H1 (cell line): ENCODE data around the gene KLF16. TPM values are rescaled to one million over a fixed set of nuclear protein-coding genes. Genes with fewer than 3 reads are reported as not detected.

ENCODE experiments used
- CTCF ChIA-PET: fragments of 300-600 bp; sonication (Branson Sonifier 250); formaldehyde crosslinking; loops from one replicate; lab custom pipeline; 2021; ENCODE audit not compliant: partially characterized antibody; lab: Charles Lee
- POLR2A ChIA-PET: fragments of 300-600 bp; sonication (Branson Sonifier 250); formaldehyde crosslinking; loops from one replicate; lab custom pipeline; 2021; ENCODE audit warnings: inconsistent platforms; ENCODE audit not compliant: partially characterized antibody; lab: Charles Lee
- DNase-seq, 2 experiments: peaks; one replicate each; pipeline versions ENCODE4 v3.0.0 to v3.0.0-alpha.2; 2010 to 2022; ENCODE audit warnings: low spot score in 2 of 2, low read depth in 1 of 2, mixed read lengths in 1 of 2
- FAIRE-seq: peaks from 2 replicates; lab custom pipeline; 2011; peaks lifted over from hg19 to GRCh38; lab: Jason Lieb, UNC
- H2AFZ ChIP-seq: 2 replicates; pipeline ENCODE4 v1.8.1; 2012; ENCODE audit warnings: low read length, inconsistent platforms
- H2AK5ac ChIP-seq: 2 replicates; pipeline ENCODE4 v1.6.1; 2013; ENCODE audit warnings: low read depth, low read length
- H2BK120ac ChIP-seq: replicated peaks from 2 replicates; pipeline ENCODE3; 2013; ENCODE audit warnings: low read depth, low read length, inconsistent platforms
- H2BK12ac ChIP-seq: 2 replicates; pipeline ENCODE4 v1.6.1; 2013; ENCODE audit warnings: low read depth, low read length
- H2BK15ac ChIP-seq: 2 replicates; pipeline ENCODE4 v1.6.1; 2013; ENCODE audit warnings: low read length
- H2BK20ac ChIP-seq: 2 replicates; pipeline ENCODE4 v1.6.1; 2013; ENCODE audit warnings: low read length
- H2BK5ac ChIP-seq: 2 replicates; pipeline ENCODE4 v1.6.1; 2013; ENCODE audit warnings: low read depth, low read length
- H3K14ac ChIP-seq: 2 replicates; pipeline ENCODE4 v1.6.1; 2013; ENCODE audit warnings: inconsistent platforms; ENCODE audit not compliant: insufficient read length
- H3K18ac ChIP-seq: 2 replicates; pipeline ENCODE4 v1.6.1; 2013; ENCODE audit warnings: low read length; ENCODE audit errors: extremely low read depth
- H3K23ac ChIP-seq: 2 replicates; pipeline ENCODE4 v1.6.1; 2013; ENCODE audit warnings: inconsistent platforms; ENCODE audit not compliant: insufficient read length
- H3K23me2 ChIP-seq: 2 replicates; pipeline ENCODE4 v1.6.1; 2013; ENCODE audit warnings: low read depth, low read length
- H3K27ac ChIP-seq: 2 replicates; pipeline ENCODE4 v1.6.1; 2011; ENCODE audit warnings: low read depth, low read length, inconsistent platforms
- H3K27me3 ChIP-seq, 4 experiments: replicated peaks in 1 of 4; 1 replicate in 1 of 4; 2 replicates in 3 of 4; pipeline versions ENCODE4 v1.6.1 to v1.8.1; 2011 to 2013; ENCODE audit warnings: low read length in 3 of 4, mild to moderate bottlenecking in 3 of 4, inconsistent platforms in 2 of 4, mixed read lengths in 2 of 4, moderate library complexity in 1 of 4; ENCODE audit not compliant: control insufficient read depth in 3 of 4, insufficient read depth in 3 of 4; ENCODE audit errors: extremely low read depth in 1 of 4
- H3K36me3 ChIP-seq, 4 experiments: 2 replicates each; pipeline versions ENCODE4 v1.6.1 to v1.8.1; 2011 to 2013; ENCODE audit warnings: mild to moderate bottlenecking in 4 of 4, low read length in 3 of 4, moderate library complexity in 2 of 4, control low read depth in 1 of 4, inconsistent platforms in 1 of 4; ENCODE audit not compliant: insufficient read depth in 4 of 4, control insufficient read depth in 2 of 4
- H3K4ac ChIP-seq: replicated peaks from 2 replicates; pipeline ENCODE3; 2013; ENCODE audit warnings: low read length, low read depth, mixed read lengths, inconsistent platforms; ENCODE audit not compliant: insufficient read length
- H3K4me1 ChIP-seq, 4 experiments: replicated peaks in 1 of 4; 1 replicate in 1 of 4; 2 replicates in 3 of 4; pipeline versions ENCODE4 v1.6.1 to v1.8.1; 2011 to 2013; ENCODE audit warnings: low read length in 3 of 4, inconsistent platforms in 2 of 4, mixed read lengths in 1 of 4; ENCODE audit not compliant: insufficient read depth in 4 of 4, control insufficient read depth in 3 of 4
- H3K4me2 ChIP-seq, 2 experiments: 2 replicates each; pipeline versions ENCODE4 v1.6.1 to v1.8.1; 2011 to 2013; ENCODE audit warnings: low read depth in 2 of 2, low read length in 2 of 2, control low read depth in 1 of 2, inconsistent platforms in 1 of 2, mild to moderate bottlenecking in 1 of 2; ENCODE audit not compliant: insufficient read depth in 1 of 2
- H3K4me3 ChIP-seq, 4 experiments: fragments of 200-600, 300-600 bp in 1 of 4; sonication (generic), shearing (Covaris generic), sonication (Bioruptor Twin) in 1 of 4; 2 replicates each; pipeline versions ENCODE4 v1.5.1 to v1.8.1; 2011 to 2016; ENCODE audit warnings: low read length in 4 of 4, low read depth in 3 of 4, control low read depth in 2 of 4, inconsistent platforms in 2 of 4, mild to moderate bottlenecking in 2 of 4, mixed read lengths in 1 of 4, moderate library complexity in 1 of 4; ENCODE audit not compliant: insufficient read depth in 2 of 4; ENCODE audit errors: extremely low read depth in 1 of 4
- H3K56ac ChIP-seq: replicated peaks from 2 replicates; pipeline ENCODE3; 2013; ENCODE audit warnings: low read depth, mild to moderate bottlenecking, mixed read lengths, low read length, inconsistent platforms; ENCODE audit not compliant: insufficient read length
- H3K79me1 ChIP-seq: 2 replicates; pipeline ENCODE4 v1.6.1; 2013; ENCODE audit warnings: low read depth, low read length, control low read depth
- H3K79me2 ChIP-seq, 2 experiments: 2 replicates each; pipeline versions ENCODE4 v1.6.1 to v1.8.1; 2012 to 2013; ENCODE audit warnings: low read length in 2 of 2, mild to moderate bottlenecking in 2 of 2, inconsistent platforms in 1 of 2; ENCODE audit not compliant: insufficient read depth in 2 of 2, control insufficient read depth in 1 of 2
- H3K9ac ChIP-seq, 4 experiments: replicated peaks in 1 of 4; 1 replicate in 1 of 4; 2 replicates in 3 of 4; pipeline versions ENCODE4 v1.6.1 to v1.8.1; 2011 to 2013; ENCODE audit warnings: low read depth in 3 of 4, low read length in 3 of 4, control low read depth in 2 of 4, mild to moderate bottlenecking in 2 of 4, moderate library complexity in 2 of 4, inconsistent platforms in 1 of 4; ENCODE audit errors: extremely low read depth in 1 of 4
- H3K9me3 ChIP-seq, 2 experiments: 2 replicates each; pipeline versions ENCODE4 v1.6.1 to v1.8.1; 2012 to 2013; ENCODE audit warnings: mild to moderate bottlenecking in 2 of 2, moderate library complexity in 2 of 2, control low read depth in 1 of 2, inconsistent platforms in 1 of 2, low read depth in 1 of 2, low read length in 1 of 2, mixed read lengths in 1 of 2; ENCODE audit not compliant: insufficient read depth in 2 of 2
- H4K20me1 ChIP-seq, 2 experiments: replicated peaks in 1 of 2; 2 replicates each; pipeline versions ENCODE3 to v1.8.1; 2011 to 2013; ENCODE audit warnings: inconsistent platforms in 2 of 2, low read length in 2 of 2, mild to moderate bottlenecking in 1 of 2; ENCODE audit not compliant: insufficient read depth in 2 of 2, control insufficient read depth in 1 of 2
- H4K5ac ChIP-seq: 2 replicates; pipeline ENCODE4 v1.6.1; 2013; ENCODE audit warnings: low read length, low read depth, mixed read lengths, inconsistent platforms; ENCODE audit not compliant: insufficient read length
- H4K8ac ChIP-seq: 2 replicates; pipeline ENCODE4 v1.8.0; 2013; ENCODE audit warnings: mild to moderate bottlenecking, moderate library complexity, low read length, inconsistent platforms; ENCODE audit not compliant: insufficient read depth; ENCODE audit errors: extremely low read depth
- H4K91ac ChIP-seq: replicated peaks from 2 replicates; pipeline ENCODE3; 2013; ENCODE audit warnings: low read length, mixed read lengths, inconsistent platforms; ENCODE audit not compliant: insufficient read length
- BRCA1 ChIP-seq: IDR thresholded peaks from 2 replicates; pipeline ENCODE4 v1.6.1; 2012; ENCODE audit warnings: low read depth, low read length, improper control_type of control experiment
- CHD1 ChIP-seq: IDR thresholded peaks from 2 replicates; pipeline ENCODE4 v1.6.1; 2012; ENCODE audit warnings: low read depth, low read length, improper control_type of control experiment
- CTBP2 ChIP-seq: IDR thresholded peaks from 2 replicates; pipeline ENCODE4 v1.7.0; 2011; ENCODE audit warnings: borderline replicate concordance, mild to moderate bottlenecking, moderate library complexity, mixed read lengths, low read length; ENCODE audit not compliant: insufficient read depth, insufficient read length
- CTCF ChIP-seq, 3 experiments: IDR thresholded peaks; 1 replicate in 2 of 3; 2 replicates in 1 of 3; pipeline versions ENCODE4 v1.5.1 to v1.6.1; 2011; ENCODE audit warnings: low read length in 3 of 3, mild to moderate bottlenecking in 3 of 3, inconsistent platforms in 2 of 3, low read depth in 1 of 3, moderate library complexity in 1 of 3; ENCODE audit not compliant: insufficient read depth in 1 of 3; ENCODE audit errors: control extremely low read depth in 1 of 3
- FOSL1 ChIP-seq: IDR thresholded peaks from 2 replicates; pipeline ENCODE4 v1.6.1; 2011; ENCODE audit warnings: mild to moderate bottlenecking, low read depth, low read length, moderate library complexity; ENCODE audit not compliant: insufficient read depth
- SUZ12 ChIP-seq: fragments of 200-600 bp; sonication (generic); IDR thresholded peaks from 2 replicates; pipeline ENCODE4 v1.6.1; 2012; ENCODE audit warnings: mild to moderate bottlenecking, inconsistent platforms, low read length, moderate library complexity, mixed read lengths
- WGBS, 2 experiments: shearing (Covaris generic) in 1 of 2; methylation state at CpG; one replicate each; pipeline versions ENCODE4 v1.1.6 to v1.1.7; 2013 to 2015; ENCODE audit warnings: low lambda C conversion rate in 2 of 2, mixed read lengths in 2 of 2, inconsistent platforms in 1 of 2, low coverage in 1 of 2, missing lambda C conversion rate in 1 of 2; ENCODE audit not compliant: insufficient replicate concordance in 2 of 2, insufficient coverage in 1 of 2, insufficient read length in 1 of 2; ENCODE audit errors: extremely low coverage in 1 of 2, missing lambda C conversion rate in 1 of 2; 5-methylcytosine and 5-hydroxymethylcytosine counted together
- polyA plus RNA-seq, 7 experiments: library from polyadenylated mRNA; depleted of rRNA in 3 of 7; stranded (reverse) in 5 of 7; unstranded in 2 of 7; fragments of >200 nt in 5 of 7; fragments of 200-250 nt in 2 of 7; gene quantifications; 1 replicate in 5 of 7; 2 replicates in 1 of 7; 4 replicates in 1 of 7; pipeline versions ENCODE4 v1.2.1 to v1.2.3, GENCODE V29; 2011 to 2013; ENCODE audit warnings: missing spikeins in 2 of 7, mixed read lengths in 2 of 7
- total RNA-seq: library from RNA; stranded (reverse); fragmentation: NEBNext Ultra II Directional; extraction: Animal tissue kit (Norgen Biotek cat#: 25700); gene quantifications from 2 replicates; pipeline ENCODE4 v1.2.1, GENCODE V29; 2021

Gene KLF16
- total and polyA plus RNA-seq, 2 of the 8 experiments (the other 6 are each of a cell fraction or from before 2014, with no cell fraction given), result 14.3 to 45.9 TPM

- Histone ChIP-seq H4K20me1 (peaks cover 13 to 23% of the 10 kb centered on the region in 2 experiments), H3K23ac (no peak overlapping the region), H2AK5ac (0 out of 2 replicates have a peak overlapping the region, but pooled peaks have one; percentile 40), H3K79me2 (peaks cover 7 to 29% of the 10 kb centered on the region in 2 experiments; a peak in 3 of 4 replicates)
- TF ChIP-seq CHD1, result no peak
- TF ChIP-seq CTBP2, result no peak
- no peak for TF ChIP-seq SUZ12
- no peak for TF ChIP-seq BRCA1
- TF ChIP-seq FOSL1, result no peak
- no peak for TF ChIP-seq CTCF (IDR thresholded peaks at IDR 0.05; ENCODE audit: control extremely low read depth in 1 of 3, insufficient read depth in 1 of 3, low read depth in 1 of 3, low read length in 3 of 3)
- TF ChIP-seq, all 59 proteins: peak for 0
- H3K23me2 ChIP-seq, result peaks cover 6% of the 10 kb centered on the region; the same call in 1 of the 2 replicates
- FAIRE-seq (no peak), DNase-seq (no peak)
- H4K91ac ChIP-seq, result no peak overlapping the region
- no peak overlapping the region for H2BK120ac ChIP-seq
- ChIA-PET POLR2A (interaction anchor here (1.3 to 1.4 kb wide), 2 partner anchors 13 to 16 kb away, joined by 3 to 5 read pairs; no protein-coding TSS in a partner anchor), CTCF (interaction anchor here (1.1 kb wide), 1 partner anchor 187 kb away, joined by 3 read pairs; no protein-coding TSS in a partner anchor)
- H4K8ac ChIP-seq, result peak overlapping the region; percentile 41; the same call in 1 of the 2 replicates
- no peaks in the 10 kb centered on the region for H3K9me3 ChIP-seq
- H3K4me1 ChIP-seq, result peaks cover 3 to 14% (median 9%) of the 10 kb centered on the region in 4 experiments; a peak in 6 of 7 replicates
- no peak overlapping the region for H2AFZ ChIP-seq
- 85% methylated on average over 21 of the region's 31 CpGs; no CpG with 5 or more reads in 1 of the 2 experiments for WGBS, 2 experiments
- no peak overlapping the region; a peak in 1 of 7 replicates for H3K9ac ChIP-seq
- H4K5ac ChIP-seq, result no peak overlapping the region
- no peak overlapping the region for H3K27ac ChIP-seq
- H2BK5ac ChIP-seq, result peak overlapping the region; percentile 66; the same call in 1 of the 2 replicates
- H3K27me3 ChIP-seq, result no peaks in the 10 kb centered on the region; a peak in 2 of 7 replicates
- no peak overlapping the region for H3K56ac ChIP-seq
- H3K4me2 ChIP-seq, result peak overlapping the region in 1 of 2 experiments; percentile 31; a peak in 1 of 4 replicates
- no peak overlapping the region for H3K14ac ChIP-seq
- H2BK20ac ChIP-seq, result no peak overlapping the region
- no peak overlapping the region for H2BK15ac ChIP-seq
- no peak overlapping the region for H3K4ac ChIP-seq
- no peak overlapping the region for H3K18ac ChIP-seq
- no peaks in the 10 kb centered on the region for H3K36me3 ChIP-seq
- peak overlapping the region; percentile 68; the same call in 1 of the 2 replicates for H2BK12ac ChIP-seq
- H3K79me1 ChIP-seq, result peaks cover 23% of the 10 kb centered on the region
- no peak overlapping the region for H3K4me3 ChIP-seq
Observed at GRCh38 chr19:1882089-1882785, 18.9 kb upstream of the KLF16 start.
